Measurements from ENCODE around the gene SPRYD7.
"Not testable (repeated sequence)": the region's sequence is repeated elsewhere in the genome, so short reads cannot be mapped to it uniquely, and the experiment has no call there.

SPRYD7 gene

GRCh38 chr13:49951754-49952535 lies 15.8 kb upstream of the SPRYD7 start:
- no peak overlapping the region for H3K4me3 ChIP-seq (ENCODE audit: low read length)
- no peak for DNase-seq (ENCODE audit: low read depth)
- no peak for TF ChIP-seq CTCF (conservative IDR thresholded peaks at IDR 0.05; ENCODE audit: low read length)

GRCh38 chr13:49948777-49949270 lies 12.7 kb upstream of the SPRYD7 start:
- not testable (repeated sequence) for DNase-seq (ENCODE audit: low read depth)

GRCh38 chr13:49939321-49939720 lies 3.2 kb upstream of the SPRYD7 start:
- no peak for DNase-seq (ENCODE audit: low read depth)
- no peak overlapping the region for H3K4me3 ChIP-seq (ENCODE audit: low read length)
- TF ChIP-seq CTCF (conservative IDR thresholded peaks at IDR 0.05; ENCODE audit: low read length): no peak

More at GRCh38 chr13:49948777-49949270, 12.7 kb upstream of the SPRYD7 start:
- not testable (repeated sequence) for H3K4me3 ChIP-seq (ENCODE audit: low read length)

GRCh38 chr13:49938921-49939320 lies 2.8 kb upstream of the SPRYD7 start:
- DNase-seq (ENCODE audit: low read depth): no peak
- no peak overlapping the region for H3K4me3 ChIP-seq (ENCODE audit: low read length)
- no peak for TF ChIP-seq CTCF (conservative IDR thresholded peaks at IDR 0.05; ENCODE audit: low read length)

GRCh38 chr13:49938314-49938713 lies 2.2 kb upstream of the SPRYD7 start:
- H3K4me3 ChIP-seq (ENCODE audit: low read length): no peak overlapping the region
- DNase-seq (ENCODE audit: low read depth): no peak
- no peak for TF ChIP-seq CTCF (conservative IDR thresholded peaks at IDR 0.05; ENCODE audit: low read length)

- DNase-seq (ENCODE audit: low read depth): peak; percentile 3
- peak overlapping the region; percentile 86 for H3K4me3 ChIP-seq (ENCODE audit: low read length)
- TF ChIP-seq CTCF (conservative IDR thresholded peaks at IDR 0.05; ENCODE audit: low read length): no peak
Observed at GRCh38 chr13:49936968-49937273, 781 bp upstream of the SPRYD7 start.

- peak; percentile 61 for DNase-seq (ENCODE audit: low read depth)
- TF ChIP-seq CTCF (conservative IDR thresholded peaks at IDR 0.05; ENCODE audit: low read length): no peak
- peak overlapping the region; percentile 92 for H3K4me3 ChIP-seq (ENCODE audit: low read length)
Observed at GRCh38 chr13:49935171-49936074, 717 bp downstream of the SPRYD7 start.

Measured in AG10803 (cell line).